Measurements from ENCODE around the gene TCF12. TPM values are rescaled to one million over a fixed set of nuclear protein-coding genes. Genes with fewer than 3 reads are reported as not detected.

Gene TCF12
- total and polyA plus RNA-seq, 2 of the 8 experiments (the other 6 are each of a cell fraction or from before 2014, with no cell fraction given), result 85.8 to 101 TPM

DNA sequence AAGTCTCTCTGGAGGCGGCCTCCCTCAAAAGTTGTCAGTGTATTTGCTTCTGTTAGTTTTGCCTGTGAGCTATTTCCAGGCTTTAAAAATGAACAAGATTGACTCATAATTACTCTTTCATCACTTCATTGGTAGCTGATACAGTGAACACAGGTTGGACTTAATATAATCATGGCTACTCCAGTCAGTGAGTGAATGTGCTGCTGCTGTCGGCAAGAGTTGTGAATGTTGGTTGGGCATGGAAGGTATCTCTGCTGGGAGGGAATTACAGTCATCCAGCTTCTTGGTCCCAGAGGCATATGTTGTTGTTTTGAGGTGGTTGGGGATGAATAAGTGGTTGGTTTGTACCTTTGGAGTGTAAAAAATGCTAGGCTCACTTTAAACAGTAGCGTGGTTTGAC, 11.5 kb downstream of the TCF12 start:
- POLR2A ChIA-PET (ENCODE audit: partially characterized antibody), result interaction anchor here (1.5 to 7.4 kb wide), 3 partner anchors 11 to 50 kb away, joined by 4 to 53 read pairs (median 4); partner anchors contain the start of gene TCF12
- Histone ChIP-seq H3K14ac (ENCODE audit: insufficient read length) (no peak overlapping the region), H3K4me3 (ENCODE audit: extremely low read depth in 1 of 4, insufficient read depth in 2 of 4, low read depth in 3 of 4, low read length in 4 of 4) (no peak overlapping the region), H3K23me2 (ENCODE audit: low read depth, low read length) (no peaks in the 10 kb centered on the region), H2BK120ac (replicated peaks; ENCODE audit: low read depth, low read length) (no peak overlapping the region), H3K4ac (replicated peaks; ENCODE audit: insufficient read length, low read depth, low read length) (no peak overlapping the region), H4K20me1 (replicated peaks in 1 of 2; ENCODE audit: control insufficient read depth in 1 of 2, insufficient read depth in 2 of 2, low read length in 2 of 2) (peaks cover 8% of the 10 kb centered on the region in 2 experiments), H2BK20ac (ENCODE audit: low read length) (no peak overlapping the region), H3K4me1 (replicated peaks in 1 of 4; ENCODE audit: control insufficient read depth in 3 of 4, insufficient read depth in 4 of 4, low read length in 3 of 4) (peaks cover 0 to 3% (median 1%) of the 10 kb centered on the region in 4 experiments; a peak in 3 of 7 replicates), H2AFZ (ENCODE audit: low read length) (no peak overlapping the region), H3K27ac (ENCODE audit: low read depth, low read length) (no peak overlapping the region), H3K23ac (ENCODE audit: insufficient read length) (no peak overlapping the region), H3K18ac (ENCODE audit: extremely low read depth, low read length) (no peak overlapping the region), H3K79me2 (ENCODE audit: control insufficient read depth in 1 of 2, insufficient read depth in 2 of 2, low read length in 2 of 2) (peaks cover 8 to 96% of the 10 kb centered on the region in 2 experiments; a peak in 3 of 4 replicates), H4K5ac (ENCODE audit: insufficient read length, low read depth, low read length) (no peak overlapping the region), H3K9ac (replicated peaks in 1 of 4; ENCODE audit: extremely low read depth in 1 of 4, low read depth in 3 of 4, low read length in 3 of 4) (no peak overlapping the region), H3K9me3 (ENCODE audit: insufficient read depth in 2 of 2, low read depth in 1 of 2, low read length in 1 of 2) (no peaks in the 10 kb centered on the region), H2AK5ac (ENCODE audit: low read depth, low read length) (no peak overlapping the region), H4K91ac (replicated peaks; ENCODE audit: insufficient read length, low read length) (no peak overlapping the region), H3K27me3 (replicated peaks in 1 of 4; ENCODE audit: control insufficient read depth in 3 of 4, extremely low read depth in 1 of 4, insufficient read depth in 3 of 4, low read length in 3 of 4) (no peaks in the 10 kb centered on the region), H4K8ac (ENCODE audit: extremely low read depth, insufficient read depth, low read length) (no peak overlapping the region), H2BK12ac (ENCODE audit: low read depth, low read length) (no peak overlapping the region), H3K56ac (replicated peaks; ENCODE audit: insufficient read length, low read depth, low read length) (no peak overlapping the region), H2BK15ac (ENCODE audit: low read length) (no peak overlapping the region), H3K4me2 (ENCODE audit: insufficient read depth in 1 of 2, low read depth in 2 of 2, low read length in 2 of 2) (no peak overlapping the region), H2BK5ac (ENCODE audit: low read depth, low read length) (no peak overlapping the region), H3K36me3 (ENCODE audit: control insufficient read depth in 2 of 4, insufficient read depth in 4 of 4, low read length in 3 of 4) (peaks cover 0 to 9% (median under 1%) of the 10 kb centered on the region in 4 experiments; a peak in 3 of 8 replicates), H3K79me1 (ENCODE audit: low read depth, low read length) (no peaks in the 10 kb centered on the region; the same call in 1 of the 2 replicates)
- DNase-seq (ENCODE audit: low read depth in 1 of 2, low spot score in 2 of 2), result no peak
- 94% methylated on average over 3 of the region's 3 CpGs; no CpG with 5 or more reads in 1 of the 2 experiments for WGBS, 2 experiments (ENCODE audit: extremely low coverage in 1 of 2, insufficient coverage in 1 of 2, insufficient read length in 1 of 2, insufficient replicate concordance in 2 of 2, low coverage in 1 of 2, low lambda C conversion rate in 2 of 2, missing lambda C conversion rate in 1 of 2)
- TF ChIP-seq SRF (IDR thresholded peaks at IDR 0.05; ENCODE audit: low read depth, low read length), result no peak
- FAIRE-seq, result no peak
- CTCF ChIA-PET (ENCODE audit: partially characterized antibody), result interaction anchor here (1.0 to 1.1 kb wide), 2 partner anchors 19 to 657 kb away, joined by 3 to 4 read pairs; no protein-coding TSS in a partner anchor
